ENCODE measurements around the gene COX4I1. TPM values are rescaled to one million over a fixed set of nuclear protein-coding genes. Genes with fewer than 3 reads are reported as not detected.

COX4I1 gene
- total and polyA plus RNA-seq, 2 of the 8 experiments (the other 6 are each of a cell fraction or from before 2014, with no cell fraction given) = 507 to 707 TPM

- FAIRE-seq (no peak), DNase-seq (ENCODE audit: low read depth in 1 of 2, low spot score in 2 of 2) (peak in 1 of 2 experiments; percentile 57)
- Histone ChIP-seq H3K4ac (replicated peaks; ENCODE audit: insufficient read length, low read depth, low read length) (no peak overlapping the region), H3K9ac (replicated peaks in 1 of 4; ENCODE audit: extremely low read depth in 1 of 4, low read depth in 3 of 4, low read length in 3 of 4) (peak overlapping the region; percentile 83 to 99 (median 89)), H2BK5ac (ENCODE audit: low read depth, low read length) (peak overlapping the region; percentile 41; the same call in 1 of the 2 replicates), H3K36me3 (ENCODE audit: control insufficient read depth in 2 of 4, insufficient read depth in 4 of 4, low read length in 3 of 4) (peaks cover 20 to 55% (median 34%) of the 10 kb centered on the region in 4 experiments), H3K27me3 (replicated peaks in 1 of 4; ENCODE audit: control insufficient read depth in 3 of 4, extremely low read depth in 1 of 4, insufficient read depth in 3 of 4, low read length in 3 of 4) (no peaks in the 10 kb centered on the region), H2BK120ac (replicated peaks; ENCODE audit: low read depth, low read length) (no peak overlapping the region), H3K27ac (ENCODE audit: low read depth, low read length) (peak overlapping the region; percentile 58; the same call in 1 of the 2 replicates), H4K8ac (ENCODE audit: extremely low read depth, insufficient read depth, low read length) (peak overlapping the region; percentile 85), H3K14ac (ENCODE audit: insufficient read length) (no peak overlapping the region), H2AK5ac (ENCODE audit: low read depth, low read length) (no peak overlapping the region; the same call in 1 of the 2 replicates), H4K5ac (ENCODE audit: insufficient read length, low read depth, low read length) (peak overlapping the region; percentile 70), H3K79me2 (ENCODE audit: control insufficient read depth in 1 of 2, insufficient read depth in 2 of 2, low read length in 2 of 2) (peaks cover 28 to 82% of the 10 kb centered on the region in 2 experiments), H3K9me3 (ENCODE audit: insufficient read depth in 2 of 2, low read depth in 1 of 2, low read length in 1 of 2) (no peaks in the 10 kb centered on the region), H2BK20ac (ENCODE audit: low read length) (no peak overlapping the region), H2AFZ (ENCODE audit: low read length) (no peak overlapping the region), H2BK12ac (ENCODE audit: low read depth, low read length) (no peak overlapping the region), H3K4me2 (ENCODE audit: insufficient read depth in 1 of 2, low read depth in 2 of 2, low read length in 2 of 2) (peak overlapping the region; percentile 78 to 89), H4K91ac (replicated peaks; ENCODE audit: insufficient read length, low read length) (no peak overlapping the region), H3K4me3 (ENCODE audit: extremely low read depth in 1 of 4, insufficient read depth in 2 of 4, low read depth in 3 of 4, low read length in 4 of 4) (peak overlapping the region; percentile 82 to 97 (median 95)), H3K79me1 (ENCODE audit: low read depth, low read length) (peaks cover 11% of the 10 kb centered on the region), H4K20me1 (replicated peaks in 1 of 2; ENCODE audit: control insufficient read depth in 1 of 2, insufficient read depth in 2 of 2, low read length in 2 of 2) (peaks cover 6 to 16% of the 10 kb centered on the region in 2 experiments), H3K4me1 (replicated peaks in 1 of 4; ENCODE audit: control insufficient read depth in 3 of 4, insufficient read depth in 4 of 4, low read length in 3 of 4) (peaks cover 0 to 3% (median 0%) of the 10 kb centered on the region in 4 experiments; a peak in 1 of 7 replicates), H3K23ac (ENCODE audit: insufficient read length) (no peak overlapping the region), H3K56ac (replicated peaks; ENCODE audit: insufficient read length, low read depth, low read length) (peak overlapping the region; percentile 42), H2BK15ac (ENCODE audit: low read length) (no peak overlapping the region), H3K23me2 (ENCODE audit: low read depth, low read length) (peaks cover 6% of the 10 kb centered on the region), H3K18ac (ENCODE audit: extremely low read depth, low read length) (0 out of 2 replicates have a peak overlapping the region, but pooled peaks have one; percentile 16)
- ChIA-PET POLR2A (ENCODE audit: partially characterized antibody) (interaction anchor here (0.7 to 1.6 kb wide), 4 partner anchors 9 to 48 kb away, joined by 3 to 6 read pairs (median 3); partner anchors contain the start of gene C16orf74), CTCF (ENCODE audit: partially characterized antibody) (interaction anchor here (1.0 kb wide), 1 partner anchor 13 kb away, joined by 3 read pairs; no protein-coding TSS in a partner anchor)
- 3% methylated on average over 46 of the region's 51 CpGs; no CpG with 5 or more reads in 1 of the 2 experiments for WGBS, 2 experiments (ENCODE audit: extremely low coverage in 1 of 2, insufficient coverage in 1 of 2, insufficient read length in 1 of 2, insufficient replicate concordance in 2 of 2, low coverage in 1 of 2, low lambda C conversion rate in 2 of 2, missing lambda C conversion rate in 1 of 2)
- TF ChIP-seq KDM4A (IDR thresholded peaks at IDR 0.05; ENCODE audit: low read depth, low read length, severe bottlenecking) (peak; percentile 67), PHF8 (conservative IDR thresholded peaks at IDR 0.05; ENCODE audit: low read depth, low read length) (peak; percentile 79), SP2 (IDR thresholded peaks at IDR 0.05; ENCODE audit: low read length) (no peak), CTCF (IDR thresholded peaks at IDR 0.05; ENCODE audit: control extremely low read depth in 1 of 3, insufficient read depth in 1 of 3, low read depth in 1 of 3, low read length in 3 of 3) (0 out of 4 replicates have a peak, but pooled peaks of 1 of the 3 experiments have one; percentile 1)
Measured at GRCh38 chr16:85798901-85799496, 496 bp upstream of the COX4I1 start.
